Ascending aorta (tissue), 2 donors: ENCODE data around the gene PRMT3. TPM values are rescaled to one million over a fixed set of nuclear protein-coding genes. Genes with fewer than 3 reads are reported as not detected.

Experiments used
- DNase-seq, 2 donors: peaks; one replicate each; pipeline ENCODE4 v3.0.0-alpha.2; 2019; ENCODE audit warnings: low spot score in 2 of 2
- H3K27ac ChIP-seq, 2 donors: fragments of 200-600 bp; sonication (generic); one replicate each; pipeline ENCODE4 v1.5.1; 2016 to 2017; ENCODE audit warnings: mild to moderate bottlenecking in 1 of 2
- H3K27me3 ChIP-seq: fragments of 200-600 bp; sonication (generic); one replicate; pipeline ENCODE4 v1.5.1; 2017
- H3K36me3 ChIP-seq, 2 donors: fragments of 200-600 bp; sonication (generic); one replicate each; pipeline ENCODE4 v1.5.1; 2016
- H3K4me1 ChIP-seq, 2 donors: fragments of 200-600 bp; sonication (generic); one replicate each; pipeline ENCODE4 v1.5.1; 2016 to 2017; ENCODE audit warnings: mild to moderate bottlenecking in 1 of 2
- H3K4me3 ChIP-seq, 2 donors: fragments of 200-600 bp; sonication (generic); one replicate each; pipeline ENCODE4 v1.5.1; 2016 to 2017; ENCODE audit warnings: mild to moderate bottlenecking in 1 of 2
- H3K9me3 ChIP-seq, 2 donors: fragments of 200-600 bp; sonication (generic); one replicate each; pipeline ENCODE4 v1.5.1; 2016
- CTCF ChIP-seq, 3 experiments: fragments of 200-600 bp in 2 of 3; fragments of 450-650 bp in 1 of 3; sonication (generic) in 2 of 3; IDR thresholded peaks; one replicate each; pipeline ENCODE4 v1.5.1; 2016 to 2019; ENCODE audit warnings: antibody characterized with exemption in 3 of 3, mild to moderate bottlenecking in 1 of 3, moderate library complexity in 1 of 3
- intact Hi-C: fragments of 100-400 bp; cut with DNase I; formaldehyde crosslinking; loops from one replicate; pipeline ENCODE4 v1.15.1; 2023
- total RNA-seq: library from RNA; depleted of rRNA; stranded (reverse); fragments of >200 nt; gene quantifications from one replicate; pipeline ENCODE4 v1.1.0, GENCODE V29; 2016

Gene PRMT3
- total RNA-seq, 1 donor from 2014 or later: 1.2 TPM

GRCh38 chr11:20512869-20513268 is 125.4 kb downstream of the PRMT3 start:
- TF ChIP-seq CTCF (IDR thresholded peaks at IDR 0.05): no peak
- no peak for DNase-seq
- no peaks in the 10 kb centered on the region for H3K4me1 ChIP-seq
- H3K27ac ChIP-seq: no peak overlapping the region
- no peaks in the 10 kb centered on the region for H3K9me3 ChIP-seq
- intact Hi-C loops: no loop called here
- peaks cover 2 to 6% of the 10 kb centered on the region in 2 donors for H3K36me3 ChIP-seq
- no peaks in the 10 kb centered on the region for H3K27me3 ChIP-seq
- H3K4me3 ChIP-seq: no peak overlapping the region

GRCh38 chr11:20518323-20518834 is 130.9 kb downstream of the PRMT3 start:
- Histone ChIP-seq H3K27ac (no peak overlapping the region), H3K9me3 (no peaks in the 10 kb centered on the region), H3K36me3 (no peaks in the 10 kb centered on the region), H3K27me3 (no peaks in the 10 kb centered on the region), H3K4me3 (no peak overlapping the region), H3K4me1 (no peaks in the 10 kb centered on the region)
- intact Hi-C loops: no loop called here
- DNase-seq: no peak
- TF ChIP-seq CTCF (IDR thresholded peaks at IDR 0.05): no peak

- no peaks in the 10 kb centered on the region for H3K27me3 ChIP-seq
- TF ChIP-seq CTCF (IDR thresholded peaks at IDR 0.05): no peak
- H3K4me1 ChIP-seq: no peaks in the 10 kb centered on the region
- H3K9me3 ChIP-seq: no peaks in the 10 kb centered on the region
- no peak overlapping the region for H3K4me3 ChIP-seq
- DNase-seq: no peak
- H3K27ac ChIP-seq: no peak overlapping the region
- no peaks in the 10 kb centered on the region for H3K36me3 ChIP-seq
- intact Hi-C loops: no loop called here
Measured at GRCh38 chr11:20522536-20522935, 135.0 kb downstream of the PRMT3 start.

GRCh38 chr11:20529757-20530156 is 142.2 kb downstream of the PRMT3 start:
- intact Hi-C loops: no loop called here
- no peaks in the 10 kb centered on the region for H3K4me1 ChIP-seq
- H3K27ac ChIP-seq: no peak overlapping the region
- DNase-seq: no peak
- H3K27me3 ChIP-seq: no peaks in the 10 kb centered on the region
- H3K36me3 ChIP-seq: no peaks in the 10 kb centered on the region
- TF ChIP-seq CTCF (IDR thresholded peaks at IDR 0.05): no peak
- H3K9me3 ChIP-seq: no peaks in the 10 kb centered on the region
- no peak overlapping the region for H3K4me3 ChIP-seq

- Histone ChIP-seq H3K27me3 (no peaks in the 10 kb centered on the region), H3K9me3 (no peaks in the 10 kb centered on the region), H3K4me1 (no peaks in the 10 kb centered on the region), H3K4me3 (no peak overlapping the region), H3K36me3 (no peaks in the 10 kb centered on the region), H3K27ac (no peak overlapping the region)
- no peak for DNase-seq
- no peak for TF ChIP-seq CTCF (IDR thresholded peaks at IDR 0.05)
- intact Hi-C loops: no loop called here
Measured at GRCh38 chr11:20530942-20531703, 143.6 kb downstream of the PRMT3 start.
